ENCODE results near the gene APOA5.
"Not testable (repeated sequence)": the region's sequence is repeated elsewhere in the genome, so short reads cannot be mapped to it uniquely, and the experiment has no call there.

The APOA5 gene

DNA sequence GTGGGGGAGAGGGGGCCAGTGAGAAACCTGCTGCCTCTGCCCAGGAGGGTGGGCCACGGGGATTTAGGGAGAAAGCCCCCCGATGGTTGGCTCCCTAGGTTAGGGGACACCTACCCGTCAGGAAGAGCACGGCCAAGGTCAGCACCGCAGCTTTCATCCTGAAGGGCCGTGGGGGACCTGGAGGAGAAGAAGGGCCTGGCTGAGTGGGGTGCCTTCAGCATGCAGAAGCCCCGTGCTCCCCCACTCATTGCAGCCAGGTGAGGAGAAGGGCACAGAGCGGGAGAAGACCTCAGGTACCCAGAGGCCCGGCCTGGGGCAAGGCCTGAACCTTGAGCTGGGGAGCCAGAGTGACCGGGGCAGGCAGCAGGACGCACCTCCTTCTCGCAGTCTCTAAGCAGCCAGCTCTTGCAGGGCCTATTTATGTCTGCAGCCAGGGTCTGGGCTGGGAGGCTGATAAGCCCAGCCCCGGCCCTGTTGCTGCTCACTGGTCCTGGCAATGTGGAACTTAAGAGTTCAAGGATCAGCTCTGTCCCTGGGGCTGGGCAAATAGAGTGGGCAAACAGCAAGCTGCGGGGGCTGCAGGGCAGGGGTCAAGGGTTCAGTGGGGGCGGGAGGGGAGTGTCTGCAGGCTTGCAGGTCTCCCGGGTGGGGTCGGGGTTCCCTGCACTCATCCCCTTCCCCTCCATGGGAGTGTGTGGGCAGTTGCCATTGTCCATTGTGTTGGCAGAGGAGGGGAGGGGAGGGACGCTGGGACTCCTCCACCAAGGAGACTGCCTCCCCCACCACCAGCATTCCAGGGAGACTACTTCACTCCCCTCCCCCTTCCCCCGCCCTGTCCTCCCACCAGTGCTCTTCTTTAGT, 45.8 kb upstream of the APOA5 start, which contains the start of gene APOA1:
APOA1 (minus strand) TSS at position 392 of the 861 bp plus-strand sequence; CDS start at position 157, 235 bp downstream.
- no peak within 1 kb of the TSS for H3K4me3 ChIP-seq
- no peaks in the 10 kb centered on the region for H3K9me3 ChIP-seq
- no peaks in the 10 kb centered on the region for H3K36me3 ChIP-seq
- peak within 1 kb of the TSS in 1 of 2 donors; percentile 75 for H3K27ac ChIP-seq
- TF ChIP-seq, protein P1, sequence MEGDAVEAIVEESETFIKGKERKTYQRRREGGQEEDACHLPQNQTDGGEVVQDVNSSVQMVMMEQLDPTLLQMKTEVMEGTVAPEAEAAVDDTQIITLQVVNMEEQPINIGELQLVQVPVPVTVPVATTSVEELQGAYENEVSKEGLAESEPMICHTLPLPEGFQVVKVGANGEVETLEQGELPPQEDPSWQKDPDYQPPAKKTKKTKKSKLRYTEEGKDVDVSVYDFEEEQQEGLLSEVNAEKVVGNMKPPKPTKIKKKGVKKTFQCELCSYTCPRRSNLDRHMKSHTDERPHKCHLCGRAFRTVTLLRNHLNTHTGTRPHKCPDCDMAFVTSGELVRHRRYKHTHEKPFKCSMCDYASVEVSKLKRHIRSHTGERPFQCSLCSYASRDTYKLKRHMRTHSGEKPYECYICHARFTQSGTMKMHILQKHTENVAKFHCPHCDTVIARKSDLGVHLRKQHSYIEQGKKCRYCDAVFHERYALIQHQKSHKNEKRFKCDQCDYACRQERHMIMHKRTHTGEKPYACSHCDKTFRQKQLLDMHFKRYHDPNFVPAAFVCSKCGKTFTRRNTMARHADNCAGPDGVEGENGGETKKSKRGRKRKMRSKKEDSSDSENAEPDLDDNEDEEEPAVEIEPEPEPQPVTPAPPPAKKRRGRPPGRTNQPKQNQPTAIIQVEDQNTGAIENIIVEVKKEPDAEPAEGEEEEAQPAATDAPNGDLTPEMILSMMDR (IDR thresholded peaks at IDR 0.05): no peak
- peaks cover 0 to 15% (median 10%) of the 10 kb centered on the region in 4 donors for H3K4me1 ChIP-seq
- no peak for DNase-seq
- no peaks in the 10 kb centered on the region for H3K27me3 ChIP-seq
- intact Hi-C loops (cut with DNase I; ENCODE audit: low total_unique reads): loop anchor here (5.0 kb wide), 1 partner anchor 45 kb away; the partner anchor contains the start of gene APOA5

DNA sequence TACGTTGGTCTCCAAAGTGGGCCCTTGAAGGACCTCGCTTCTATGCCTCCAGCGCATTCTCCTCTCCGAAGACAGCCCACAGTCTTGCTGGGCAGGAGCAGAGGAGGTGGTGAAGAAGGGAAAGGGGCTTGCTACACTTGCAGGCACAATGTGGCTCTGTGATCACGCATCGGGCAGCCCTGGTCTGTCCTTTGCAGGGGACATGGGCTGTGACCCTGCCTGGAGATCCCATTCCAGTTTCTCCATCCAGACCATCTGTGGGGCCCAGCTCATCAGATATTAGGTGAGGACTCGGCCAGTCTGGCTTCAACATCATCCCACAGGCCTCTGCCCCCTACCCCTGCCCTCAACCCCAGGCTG, 44.9 kb upstream of the APOA5 start:
- Histone ChIP-seq H3K4me3 (no peak overlapping the region), H3K9me3 (no peaks in the 10 kb centered on the region), H3K36me3 (no peaks in the 10 kb centered on the region), H3K4me1 (peaks cover 0 to 15% (median 10%) of the 10 kb centered on the region in 4 donors), H3K27ac (peak overlapping the region in 1 of 2 donors; percentile 75), H3K27me3 (no peaks in the 10 kb centered on the region)
- intact Hi-C loops (cut with DNase I; ENCODE audit: low total_unique reads): loop anchor here (5.0 kb wide), 1 partner anchor 44 kb away; the partner anchor contains the start of gene APOA5
- TF ChIP-seq, protein P1 (IDR thresholded peaks at IDR 0.05): no peak
- no peak for DNase-seq

DNA sequence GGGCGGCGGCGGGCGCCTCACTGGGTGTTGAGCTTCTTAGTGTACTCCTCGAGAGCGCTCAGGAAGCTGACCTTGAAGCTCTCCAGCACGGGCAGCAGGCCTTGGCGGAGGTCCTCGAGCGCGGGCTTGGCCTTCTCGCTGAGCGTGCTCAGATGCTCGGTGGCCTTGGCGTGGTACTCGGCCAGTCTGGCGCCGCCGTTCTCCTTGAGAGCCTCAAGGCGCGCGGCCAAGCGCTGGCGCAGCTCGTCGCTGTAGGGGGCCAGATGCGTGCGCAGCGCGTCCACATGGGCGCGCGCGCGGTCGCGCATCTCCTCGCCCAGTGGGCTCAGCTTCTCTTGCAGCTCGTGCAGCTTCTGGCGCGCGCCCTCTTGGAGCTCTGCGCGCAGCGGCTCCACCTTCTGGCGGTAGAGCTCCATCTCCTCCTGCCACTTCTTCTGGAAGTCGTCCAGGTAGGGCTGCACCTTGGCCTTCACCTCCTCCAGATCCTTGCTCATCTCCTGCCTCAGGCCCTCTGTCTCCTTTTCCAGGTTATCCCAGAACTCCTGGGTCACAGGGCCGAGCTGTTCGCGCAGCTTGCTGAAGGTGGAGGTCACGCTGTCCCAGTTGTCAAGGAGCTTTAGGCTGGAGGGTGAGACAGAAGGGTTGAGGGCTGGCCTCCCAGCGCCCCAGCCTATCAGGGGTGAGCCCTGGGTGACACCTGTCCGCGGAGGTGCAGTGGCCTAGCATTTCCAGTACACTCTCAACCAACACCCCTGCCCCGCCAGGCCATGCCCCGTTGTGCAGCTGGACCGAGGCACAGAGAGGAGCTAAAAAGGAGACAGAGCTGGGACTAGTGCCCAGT, 44.3 kb upstream of the APOA5 start:
- peak; percentile 83 to 95 for DNase-seq
- intact Hi-C loops (cut with DNase I; ENCODE audit: low total_unique reads): loop anchor here (5.0 kb wide), 1 partner anchor 44 kb away; the partner anchor contains the start of gene APOA5
- H3K27ac ChIP-seq: peak overlapping the region; percentile 56 to 75
- H3K4me3 ChIP-seq: peak overlapping the region; percentile 38 to 52
- no peaks in the 10 kb centered on the region for H3K9me3 ChIP-seq
- no peaks in the 10 kb centered on the region for H3K36me3 ChIP-seq
- TF ChIP-seq, protein P1 (IDR thresholded peaks at IDR 0.05): peak in 1 of 2 experiments; percentile 48
- peaks cover 0 to 15% (median 10%) of the 10 kb centered on the region in 4 donors for H3K4me1 ChIP-seq
- no peaks in the 10 kb centered on the region for H3K27me3 ChIP-seq

DNA sequence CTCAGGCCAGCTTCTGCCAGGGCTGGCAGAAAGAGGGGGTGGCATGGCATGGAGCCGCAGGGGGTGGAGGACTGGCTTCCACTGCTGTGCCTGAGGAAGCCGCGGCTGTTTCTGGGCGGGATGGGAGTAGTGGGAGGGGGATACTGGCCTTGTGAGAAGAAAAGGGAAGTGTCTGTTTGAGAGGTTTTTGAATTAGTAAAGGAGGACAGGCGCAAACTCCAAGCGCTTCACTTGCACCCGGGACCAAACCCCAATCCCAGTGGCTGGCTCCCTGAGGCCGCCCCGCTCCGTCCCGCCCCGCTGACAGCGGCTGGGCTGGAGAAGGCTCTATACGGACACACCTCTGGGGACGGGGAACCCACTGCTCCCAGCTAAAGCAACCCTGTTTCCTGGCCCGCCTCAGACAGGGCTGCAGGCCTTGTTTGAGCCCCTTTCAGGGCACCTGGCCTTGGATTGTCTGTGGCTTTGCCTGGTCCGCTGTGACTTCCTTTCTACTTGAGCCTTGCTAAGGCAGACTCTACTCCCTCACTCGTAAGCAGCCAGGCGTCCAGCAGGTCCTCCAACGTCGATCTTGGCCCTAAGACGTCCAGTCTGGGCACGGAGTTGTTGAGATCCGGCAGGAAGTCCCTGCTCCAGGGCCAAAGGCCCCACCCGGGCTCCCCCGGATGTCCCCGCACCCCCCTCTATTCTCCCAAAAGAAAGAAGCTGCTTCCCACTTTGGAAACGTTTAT, 43.5 kb upstream of the APOA5 start:
- H3K27me3 ChIP-seq: peaks cover 0 to 2% of the 10 kb centered on the region in 2 donors
- intact Hi-C loops (cut with DNase I; ENCODE audit: low total_unique reads): loop anchor here (5.0 kb wide), 1 partner anchor 43 kb away; the partner anchor contains the start of gene APOA5
- DNase-seq: no peak
- H3K4me3 ChIP-seq: peak overlapping the region; percentile 38 to 52
- no peaks in the 10 kb centered on the region for H3K36me3 ChIP-seq
- peaks cover 0 to 15% (median 10%) of the 10 kb centered on the region in 4 donors for H3K4me1 ChIP-seq
- peak overlapping the region; percentile 56 to 75 for H3K27ac ChIP-seq
- TF ChIP-seq, protein P1 (IDR thresholded peaks at IDR 0.05): no peak
- H3K9me3 ChIP-seq: no peaks in the 10 kb centered on the region

DNA sequence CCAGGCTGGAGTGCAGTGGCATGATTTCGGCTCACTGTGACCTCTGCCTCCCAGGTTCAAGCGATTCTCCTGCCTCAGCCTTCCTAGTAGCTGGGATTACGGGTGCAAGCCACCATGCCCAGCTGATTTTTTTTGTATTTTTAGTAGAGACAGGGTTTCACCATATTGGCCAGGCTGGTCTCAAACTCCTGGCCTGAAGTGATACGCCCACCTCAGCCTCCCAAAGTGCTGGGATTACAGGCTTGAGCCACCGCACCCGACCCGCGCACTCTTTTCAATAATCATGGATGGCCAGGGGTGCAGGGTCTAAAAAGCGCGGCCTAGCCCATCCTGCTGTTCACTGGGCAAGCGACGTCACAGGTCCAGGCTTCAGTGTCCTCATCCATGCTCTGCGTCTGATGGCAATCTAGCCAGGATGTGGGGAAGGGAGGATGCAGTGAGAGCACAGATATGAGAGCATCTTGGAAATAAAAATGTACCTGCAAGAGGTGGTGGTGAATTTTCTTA, 42.9 kb upstream of the APOA5 start:
- not testable (repeated sequence) for H3K36me3 ChIP-seq, H3K4me3 ChIP-seq, H3K27me3 ChIP-seq, DNase-seq, H3K9me3 ChIP-seq
- H3K4me1 ChIP-seq: peaks cover 0 to 15% (median 10%) of the 10 kb centered on the region in 4 donors
- H3K27ac ChIP-seq: peak overlapping the region in 1 of 2 donors; percentile 75
- intact Hi-C loops (cut with DNase I; ENCODE audit: low total_unique reads): loop anchor here (5.0 kb wide), 1 partner anchor 42 kb away; the partner anchor contains the start of gene APOA5

All from tibial artery (tissue), 4 donors.